ENCODE measurements around the gene LHB. TPM values are rescaled to one million over a fixed set of nuclear protein-coding genes. Genes with fewer than 3 reads are reported as not detected.

Gene LHB
- polyA plus RNA-seq, 1 donor (not counting 4 experiments of a cell fraction or from before 2014, with no cell fraction given), result not detected

DNA sequence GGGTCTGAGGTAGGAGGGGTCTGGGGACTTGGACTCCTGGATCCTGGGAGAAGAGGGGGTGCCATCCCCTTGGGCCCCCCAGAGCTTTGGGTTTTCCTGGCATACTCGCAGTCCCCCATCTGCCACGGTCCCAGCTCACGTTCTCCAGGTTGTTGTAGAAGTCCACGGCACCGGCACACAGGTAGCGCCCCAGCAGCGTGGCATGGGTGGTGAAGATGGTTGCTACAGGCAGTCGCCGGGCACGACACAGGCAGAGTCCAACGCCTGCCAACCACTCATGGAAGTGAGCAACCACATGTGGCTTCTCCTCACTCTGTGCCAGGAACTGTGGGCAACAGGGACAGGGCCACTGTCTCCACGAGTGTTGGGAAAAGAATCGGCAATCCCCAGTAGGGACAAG is 31.2 kb downstream of the LHB start:
- Histone ChIP-seq H3K4me3 (ENCODE audit: control insufficient read depth in 2 of 3, extremely low read depth in 1 of 3, insufficient read depth in 2 of 3, low read depth in 1 of 3, low read length in 3 of 3) (no peak overlapping the region), H3K9me3 (ENCODE audit: control insufficient read depth, low read depth, low read length) (no peaks in the 10 kb centered on the region), H3K27ac (ENCODE audit: control insufficient read depth, insufficient read depth, low read length) (no peak overlapping the region), H4K20me1 (ENCODE audit: control insufficient read depth, extremely low read depth, insufficient read depth, low read length) (no peaks in the 10 kb centered on the region), H3K9me1 (ENCODE audit: control insufficient read depth, extremely low read depth, insufficient read depth, low read length) (no peaks in the 10 kb centered on the region), H3K4me2 (ENCODE audit: control insufficient read depth, extremely low read depth, insufficient read depth, low read depth, low read length) (no peak overlapping the region), H3K27me3 (ENCODE audit: control insufficient read depth, extremely low read depth, insufficient read depth, low read length) (no peaks in the 10 kb centered on the region), H3K4me1 (ENCODE audit: control insufficient read depth, extremely low read depth, insufficient read depth, low read length) (no peaks in the 10 kb centered on the region), H3K36me3 (ENCODE audit: control insufficient read depth in 2 of 2, extremely low read depth in 1 of 2, insufficient read depth in 2 of 2, low read length in 2 of 2) (peaks cover 54 to 55% of the 10 kb centered on the region in 2 experiments), H3K9ac (ENCODE audit: control insufficient read depth, extremely low read depth, insufficient read depth, low read length) (no peak overlapping the region), H3K79me2 (ENCODE audit: control insufficient read depth, insufficient read depth, low read length) (peaks cover 16% of the 10 kb centered on the region), H2AFZ (ENCODE audit: control insufficient read depth, low read length) (no peak overlapping the region)
- dilution Hi-C loops (cut with MboI; ENCODE audit: extremely low pct_ligation_motif_present, low sequenced_read_pairs), result no loop called here
- no peak for TF ChIP-seq CTCF (optimal IDR thresholded peaks at IDR 0.05 in 1 of 3, IDR thresholded peaks at IDR 0.05 in 1 of 3, conservative IDR thresholded peaks at IDR 0.05 in 1 of 3; ENCODE audit: extremely low read depth in 1 of 3, insufficient read depth in 2 of 3, low read length in 3 of 3)
- FAIRE-seq, result no peak
- DNase-seq (ENCODE audit: low read depth, low spot score), result no peak

DNA sequence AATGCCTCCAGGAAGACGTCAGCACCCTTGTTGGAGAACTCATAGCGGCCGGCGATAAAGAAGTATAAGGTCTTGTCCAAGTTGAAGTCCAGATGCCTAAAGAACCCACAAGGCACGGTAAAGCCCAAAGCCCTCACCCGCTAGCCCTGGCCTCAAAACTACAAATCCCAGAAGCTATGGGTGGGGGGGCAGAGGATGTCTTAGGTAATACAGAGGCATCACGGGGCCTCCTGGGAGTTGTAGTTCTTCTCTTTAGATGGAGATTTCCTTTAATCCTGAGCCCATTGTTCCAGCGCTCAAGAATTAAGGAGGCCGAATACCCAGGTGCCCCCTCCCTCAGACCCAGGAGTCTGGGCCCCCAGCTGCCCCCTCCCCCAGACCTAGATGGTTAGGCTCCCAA is 34.6 kb downstream of the LHB start:
- Histone ChIP-seq H3K27ac (ENCODE audit: control insufficient read depth, insufficient read depth, low read length) (no peak overlapping the region), H3K9ac (ENCODE audit: control insufficient read depth, extremely low read depth, insufficient read depth, low read length) (no peak overlapping the region), H2AFZ (ENCODE audit: control insufficient read depth, low read length) (no peak overlapping the region), H3K36me3 (ENCODE audit: control insufficient read depth in 2 of 2, extremely low read depth in 1 of 2, insufficient read depth in 2 of 2, low read length in 2 of 2) (peaks cover 39 to 41% of the 10 kb centered on the region in 2 experiments), H4K20me1 (ENCODE audit: control insufficient read depth, extremely low read depth, insufficient read depth, low read length) (no peaks in the 10 kb centered on the region), H3K4me1 (ENCODE audit: control insufficient read depth, extremely low read depth, insufficient read depth, low read length) (peaks cover 16% of the 10 kb centered on the region), H3K9me1 (ENCODE audit: control insufficient read depth, extremely low read depth, insufficient read depth, low read length) (no peaks in the 10 kb centered on the region), H3K9me3 (ENCODE audit: control insufficient read depth, low read depth, low read length) (no peaks in the 10 kb centered on the region), H3K27me3 (ENCODE audit: control insufficient read depth, extremely low read depth, insufficient read depth, low read length) (no peaks in the 10 kb centered on the region), H3K79me2 (ENCODE audit: control insufficient read depth, insufficient read depth, low read length) (peaks cover 3% of the 10 kb centered on the region), H3K4me3 (ENCODE audit: control insufficient read depth in 2 of 3, extremely low read depth in 1 of 3, insufficient read depth in 2 of 3, low read depth in 1 of 3, low read length in 3 of 3) (no peak overlapping the region), H3K4me2 (ENCODE audit: control insufficient read depth, extremely low read depth, insufficient read depth, low read depth, low read length) (no peak overlapping the region)
- dilution Hi-C loops (cut with MboI; ENCODE audit: extremely low pct_ligation_motif_present, low sequenced_read_pairs), result no loop called here
- DNase-seq (ENCODE audit: low read depth, low spot score) (no peak), FAIRE-seq (no peak)
- TF ChIP-seq EZH2 (IDR thresholded peaks at IDR 0.05; ENCODE audit: low read length) (no peak), CTCF (optimal IDR thresholded peaks at IDR 0.05 in 1 of 3, IDR thresholded peaks at IDR 0.05 in 1 of 3, conservative IDR thresholded peaks at IDR 0.05 in 1 of 3; ENCODE audit: extremely low read depth in 1 of 3, insufficient read depth in 2 of 3, low read length in 3 of 3) (no peak)

All from keratinocyte (primary cell).